Pancreas (tissue), 10 donors: ENCODE results near the gene CDK11A. TPM values are rescaled to one million over a fixed set of nuclear protein-coding genes. Genes with fewer than 3 reads are reported as not detected.
"Not testable (repeated sequence)": the region's sequence is repeated elsewhere in the genome, so short reads cannot be mapped to it uniquely, and the experiment has no call there.

Experiments used
- ATAC-seq, 4 donors: fragments of 200-7000 bp; cut with Tn5 transposase; one replicate each; pipeline versions ENCODE4 v1.8.0 to v1.9.1; 2020; ENCODE audit warnings: mild to moderate bottlenecking in 4 of 4, moderate library complexity in 4 of 4
- DNase-seq, 6 donors: peaks; one replicate each; pipeline ENCODE4 v3.0.0-alpha.2; 2020
- FAIRE-seq: peaks from 2 replicates; lab custom pipeline; 2012; peaks lifted over from hg19 to GRCh38; lab: Jason Lieb, UNC
- H3K27ac ChIP-seq, 4 donors: fragments of 200-600 bp; sonication (generic); 1 replicate in 3 of 4; 2 replicates in 1 of 4; pipeline versions ENCODE4 v1.5.0 to v1.8.0; 2020
- H3K27me3 ChIP-seq, 4 donors: fragments of 200-600 bp; one replicate each; pipeline ENCODE4 v1.8.0; 2021
- H3K36me3 ChIP-seq, 3 donors: fragments of 200-600 bp; sonication (generic) in 1 of 3; one replicate each; pipeline versions ENCODE4 v1.5.0 to v1.8.0; 2020 to 2021
- H3K4me1 ChIP-seq, 3 donors: fragments of 200-600 bp; one replicate each; pipeline ENCODE4 v1.8.0; 2021
- H3K4me3 ChIP-seq, 4 donors: fragments of 200-600 bp; sonication (generic) in 2 of 4; one replicate each; pipeline versions ENCODE4 v1.5.0 to v1.8.0; 2020 to 2021
- H3K9me3 ChIP-seq, 4 donors: fragments of 200-600 bp; one replicate each; pipeline ENCODE4 v1.8.0; 2021
- WGBS, 2 donors: extraction: QIAGEN DNeasy Blood & Tissue Kit; methylation state at CpG; one replicate each; pipeline ENCODE4 v1.1.7; 2013; 5-methylcytosine and 5-hydroxymethylcytosine counted together
- intact Hi-C, 3 donors: fragments of 100-400 bp; cut with DNase I; formaldehyde crosslinking; loops; one replicate each; pipeline versions ENCODE4 v1.11.1 to v1.14.2; 2022
- polyA plus RNA-seq, 2 donors: library from polyadenylated mRNA; stranded (reverse); fragments of 200-250 nt; gene quantifications; one replicate each; pipeline ENCODE4 v1.2.3, GENCODE V29; 2013
- total RNA-seq, 6 donors: library from RNA; stranded (reverse); fragmentation: NEBNext Ultra II Directional in 4 of 6; extraction: Animal tissue kit (Norgen Biotek cat#: 25700) in 4 of 6; gene quantifications; one replicate each; pipeline versions ENCODE4 v1.2.1 to v1.2.4, GENCODE V29; 2021 to 2023
- TF ChIP-seq, protein P1 (sequence below), 4 donors: fragments of 200-600 bp; sonication (generic) in 3 of 4; IDR thresholded peaks; one replicate each; pipeline versions ENCODE4 v1.5.0 to v1.8.0; 2021; ENCODE audit warnings: antibody characterized with exemption in 4 of 4
- donor health status: healthy with polysubstance abuse.
- donor health status: DM: no; HTN: no; CAD: no; lungs with moderate emphysema.
- donor health status: DM: no; HTN: no; CAD: no.
- donor health status: control.
- donor health status: control.
- donor health status: Bipolar disorder and iron deficiency.
- donor health status: DM: yes; HTN: yes; CAD: no.
- donor health status: DM: no; HTN: no; CAD: no.
- donor health status: DM: no; HTN: no; CAD: no.
- donor health status: DM: yes; HTN: yes; CAD: no.

CDK11A gene
- total and polyA plus RNA-seq, 8 donors, result 13.2 to 111 (median 17.8) TPM

DNA sequence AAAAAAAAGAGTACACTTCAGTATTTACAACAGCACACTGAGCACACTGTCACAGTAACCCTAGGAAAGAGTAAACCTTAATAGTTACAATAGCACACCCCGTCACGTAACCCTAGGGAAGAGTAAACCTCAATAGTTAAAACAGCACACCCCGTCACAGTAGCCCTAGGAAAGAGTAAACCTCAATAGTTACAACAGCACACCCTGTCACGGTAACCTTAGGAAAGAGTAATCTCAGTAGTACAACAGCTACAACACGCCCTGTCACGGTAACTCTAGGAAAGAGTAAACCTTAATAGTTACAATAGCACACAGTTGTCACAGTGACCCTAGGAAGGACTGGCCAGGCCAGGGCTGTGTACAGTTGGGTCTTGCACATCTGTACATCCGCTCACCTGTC lies 3.0 kb downstream of the CDK11A start:
- Histone ChIP-seq H3K4me1 (peaks cover 3 to 9% (median 3%) of the 10 kb centered on the region in 3 donors), H3K27me3 (no peaks in the 10 kb centered on the region), H3K4me3 (no peak overlapping the region), H3K36me3 (peaks cover 0 to 8% (median 0%) of the 10 kb centered on the region in 3 donors), H3K27ac (no peak overlapping the region), H3K9me3 (no peaks in the 10 kb centered on the region)
- no peak for ATAC-seq
- TF ChIP-seq, protein P1, sequence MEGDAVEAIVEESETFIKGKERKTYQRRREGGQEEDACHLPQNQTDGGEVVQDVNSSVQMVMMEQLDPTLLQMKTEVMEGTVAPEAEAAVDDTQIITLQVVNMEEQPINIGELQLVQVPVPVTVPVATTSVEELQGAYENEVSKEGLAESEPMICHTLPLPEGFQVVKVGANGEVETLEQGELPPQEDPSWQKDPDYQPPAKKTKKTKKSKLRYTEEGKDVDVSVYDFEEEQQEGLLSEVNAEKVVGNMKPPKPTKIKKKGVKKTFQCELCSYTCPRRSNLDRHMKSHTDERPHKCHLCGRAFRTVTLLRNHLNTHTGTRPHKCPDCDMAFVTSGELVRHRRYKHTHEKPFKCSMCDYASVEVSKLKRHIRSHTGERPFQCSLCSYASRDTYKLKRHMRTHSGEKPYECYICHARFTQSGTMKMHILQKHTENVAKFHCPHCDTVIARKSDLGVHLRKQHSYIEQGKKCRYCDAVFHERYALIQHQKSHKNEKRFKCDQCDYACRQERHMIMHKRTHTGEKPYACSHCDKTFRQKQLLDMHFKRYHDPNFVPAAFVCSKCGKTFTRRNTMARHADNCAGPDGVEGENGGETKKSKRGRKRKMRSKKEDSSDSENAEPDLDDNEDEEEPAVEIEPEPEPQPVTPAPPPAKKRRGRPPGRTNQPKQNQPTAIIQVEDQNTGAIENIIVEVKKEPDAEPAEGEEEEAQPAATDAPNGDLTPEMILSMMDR (IDR thresholded peaks at IDR 0.05), result no peak
- intact Hi-C loops, result no loop called here
- DNase-seq, result no peak
- no peak for FAIRE-seq
- WGBS, 2 donors, result 34 to 45% methylated on average over 6 to 7 of the region's 7 CpGs

DNA sequence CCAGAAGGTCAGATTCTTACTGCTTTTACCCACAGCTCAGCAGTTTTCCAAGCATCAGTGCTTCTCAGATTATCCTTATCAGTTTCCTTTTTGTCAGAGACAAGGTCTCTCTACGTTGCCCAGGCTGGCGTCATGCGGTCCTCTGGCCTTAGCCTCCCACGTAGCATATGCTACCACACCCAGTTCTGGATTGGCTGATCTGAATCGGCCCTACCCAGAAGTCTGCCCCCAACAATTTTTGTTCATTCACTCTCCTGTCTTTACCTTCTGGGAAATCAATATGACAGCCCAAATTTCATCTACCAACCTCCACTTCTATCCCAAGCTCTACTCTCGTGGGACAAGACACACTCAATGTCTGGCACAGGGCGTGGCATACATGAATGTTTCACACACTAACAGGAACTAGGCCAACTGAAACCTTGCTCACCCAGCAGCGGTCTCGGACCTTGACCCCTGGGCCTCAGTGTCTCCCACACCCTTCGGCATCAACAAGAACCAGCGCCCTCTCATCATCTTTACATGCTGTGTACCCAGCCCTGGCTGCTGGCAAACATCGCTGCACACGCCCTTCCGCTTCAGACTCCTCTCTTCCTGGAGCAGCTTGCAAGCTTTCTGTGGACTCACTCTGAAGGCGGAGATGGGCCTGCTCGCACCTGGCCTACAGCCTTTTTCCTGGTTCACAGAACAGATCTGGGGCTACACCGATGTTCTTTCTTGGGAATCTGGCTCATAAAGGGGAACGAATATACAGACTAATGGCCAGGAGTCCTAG lies 8.9 kb downstream of the CDK11A start:
- H3K4me1 ChIP-seq, H3K27me3 ChIP-seq, H3K9me3 ChIP-seq, FAIRE-seq, H3K27ac ChIP-seq, DNase-seq, H3K4me3 ChIP-seq, intact Hi-C loops, H3K36me3 ChIP-seq: not testable (repeated sequence)
- 85 to 89% methylated on average over 9 to 15 of the region's 18 CpGs for WGBS, 2 donors
- peak in 1 of 4 donors; percentile 24 for ATAC-seq

DNA sequence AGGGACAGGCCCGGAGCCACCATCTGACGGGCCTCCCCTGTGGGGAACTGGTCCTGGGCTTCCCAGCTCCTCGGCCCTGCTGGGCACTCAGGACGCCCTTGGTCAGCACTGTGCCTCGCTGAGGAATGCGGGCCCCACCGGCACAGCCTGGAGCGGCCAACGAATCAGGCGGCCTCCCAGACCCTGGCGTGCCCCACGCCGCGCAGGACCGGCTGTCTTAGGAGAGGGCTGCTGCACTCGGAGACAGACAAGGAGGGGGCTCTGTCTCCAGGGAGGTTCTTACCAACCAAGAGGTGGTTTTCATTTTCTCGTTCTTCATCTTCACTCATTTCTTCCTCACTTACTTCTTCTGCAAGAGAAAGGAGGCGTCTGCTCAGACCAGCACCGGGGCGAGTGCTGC lies 16.3 kb downstream of the CDK11A start:
- intact Hi-C loops, H3K9me3 ChIP-seq, H3K4me1 ChIP-seq, ATAC-seq, FAIRE-seq, H3K27me3 ChIP-seq, DNase-seq, H3K27ac ChIP-seq, H3K4me3 ChIP-seq: not testable (repeated sequence)
- peaks cover 0 to 11% (median 0%) of the 10 kb centered on the region in 3 donors for H3K36me3 ChIP-seq
- WGBS, 2 donors, result 88 to 90% methylated on average over 2 to 16 of the region's 20 CpGs

DNA sequence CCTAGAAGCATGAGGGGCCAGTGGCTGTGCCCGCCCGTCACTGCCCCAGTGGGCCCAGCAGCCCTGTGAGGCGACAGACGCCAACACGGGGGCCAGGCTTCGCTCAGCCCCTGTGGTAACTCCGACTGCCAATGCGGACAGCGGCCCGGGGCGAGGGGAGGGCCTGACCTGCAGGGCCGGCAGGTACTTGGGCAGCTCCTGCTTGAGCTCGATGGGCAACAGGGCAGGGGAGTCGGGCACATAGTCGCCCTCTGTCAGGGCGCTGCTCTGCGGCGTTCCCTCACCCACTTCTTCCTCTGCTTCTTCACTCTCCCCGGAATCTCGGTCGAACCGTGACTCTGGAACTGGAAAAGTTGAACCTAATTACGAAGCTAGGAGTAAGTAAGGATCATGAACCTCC lies 16.9 kb downstream of the CDK11A start:
- peaks cover 0 to 11% (median 0%) of the 10 kb centered on the region in 3 donors for H3K36me3 ChIP-seq
- H3K27ac ChIP-seq, DNase-seq, H3K9me3 ChIP-seq, FAIRE-seq, H3K27me3 ChIP-seq, intact Hi-C loops, ATAC-seq, H3K4me3 ChIP-seq, H3K4me1 ChIP-seq: not testable (repeated sequence)
- WGBS, 2 donors, result 92% methylated on average over 17 of the region's 23 CpGs; no CpG with 5 or more reads in 1 of the 2 donors

DNA sequence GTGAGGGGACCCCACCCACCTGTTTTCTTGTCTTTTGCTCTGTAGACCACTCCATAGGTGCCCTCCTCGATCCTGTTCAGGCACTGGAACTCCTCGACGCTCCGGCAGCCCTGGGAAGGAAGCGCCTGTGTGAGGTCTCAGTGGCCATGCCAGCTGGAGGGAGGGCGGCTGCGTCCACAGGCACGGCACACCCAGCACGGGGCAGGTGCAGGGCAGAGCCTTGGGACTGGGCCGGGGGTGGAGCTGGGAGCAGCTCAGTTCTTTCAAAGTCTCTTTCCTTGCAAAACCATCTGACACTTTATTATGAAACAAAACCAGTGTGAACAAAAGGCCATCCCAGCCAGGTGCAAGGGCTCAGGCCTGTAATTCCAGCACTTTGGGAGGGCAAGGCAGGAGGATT lies 18.5 kb downstream of the CDK11A start:
- ATAC-seq, H3K27ac ChIP-seq, H3K9me3 ChIP-seq, FAIRE-seq, H3K4me1 ChIP-seq, intact Hi-C loops, H3K27me3 ChIP-seq, H3K4me3 ChIP-seq, DNase-seq: not testable (repeated sequence)
- peaks cover 0 to 11% (median 0%) of the 10 kb centered on the region in 3 donors for H3K36me3 ChIP-seq
- WGBS, 2 donors, result 93 to 99% methylated on average over 3 to 6 of the region's 10 CpGs

DNA sequence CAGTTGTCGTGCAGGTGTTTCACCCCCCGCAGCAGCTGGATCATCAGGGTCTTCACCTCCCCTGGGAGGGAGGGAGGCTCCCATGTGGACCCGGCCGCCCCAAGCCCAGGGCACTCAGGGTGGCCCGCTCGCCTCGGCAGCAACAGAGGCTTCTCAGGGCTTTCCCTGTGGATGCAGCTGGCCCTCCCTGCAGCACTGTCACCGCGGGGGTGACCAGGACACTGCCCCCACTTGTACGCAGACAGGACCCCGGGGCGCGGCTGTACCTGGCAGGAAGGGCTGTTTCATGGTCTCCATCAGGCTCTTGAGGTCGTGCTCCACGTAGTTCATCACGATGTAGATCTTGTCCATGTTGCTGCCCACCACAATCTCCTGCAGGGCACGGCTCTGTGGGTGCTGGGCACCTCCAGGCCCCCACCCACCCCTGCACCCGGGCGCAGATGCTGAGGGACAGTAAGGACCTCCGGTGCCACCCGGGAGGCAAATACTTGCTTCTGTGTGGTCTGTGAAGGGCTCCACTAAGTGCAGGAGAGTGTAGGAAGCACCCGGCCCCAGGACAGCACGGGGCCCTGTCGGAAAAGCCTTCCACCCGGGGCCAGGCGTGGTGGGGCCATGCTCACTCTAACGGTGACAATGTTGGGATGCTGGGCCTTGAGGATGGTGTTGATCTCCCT lies 19.7 kb downstream of the CDK11A start:
- H3K4me3 ChIP-seq, ATAC-seq, H3K4me1 ChIP-seq, H3K9me3 ChIP-seq, intact Hi-C loops, FAIRE-seq, H3K27me3 ChIP-seq, DNase-seq, H3K27ac ChIP-seq: not testable (repeated sequence)
- 90 to 96% methylated on average over 14 to 27 of the region's 27 CpGs for WGBS, 2 donors
- H3K36me3 ChIP-seq, result peaks cover 0 to 11% (median 0%) of the 10 kb centered on the region in 3 donors

DNA sequence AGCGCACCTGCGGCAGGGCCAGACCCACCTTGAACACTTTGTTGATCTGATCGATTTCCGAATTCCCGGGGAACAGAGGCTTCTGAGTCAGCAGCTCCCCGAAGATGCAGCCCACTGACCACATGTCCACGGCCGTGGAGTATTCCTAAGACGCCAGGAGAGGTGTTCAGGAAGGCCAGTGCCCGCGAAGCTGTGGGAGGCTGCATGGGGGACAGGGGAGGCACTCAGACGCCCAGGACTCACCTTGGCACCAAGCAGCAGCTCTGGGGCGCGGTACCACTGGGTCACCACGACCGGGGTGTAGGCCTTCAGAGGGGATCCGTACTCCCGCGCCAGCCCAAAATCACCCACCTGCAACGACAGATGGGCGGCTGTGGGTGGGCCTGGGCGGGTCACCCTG lies 20.4 kb downstream of the CDK11A start:
- no peaks in the 10 kb centered on the region for H3K27me3 ChIP-seq
- H3K4me3 ChIP-seq, result no peak overlapping the region
- H3K27ac ChIP-seq, result no peak overlapping the region
- H3K36me3 ChIP-seq, result peaks cover 0 to 11% (median 0%) of the 10 kb centered on the region in 3 donors
- 93 to 95% methylated on average over 12 to 22 of the region's 22 CpGs for WGBS, 2 donors
- FAIRE-seq (no peak), ATAC-seq (no peak), DNase-seq (peak in 1 of 6 donors; percentile 69)
- no peaks in the 10 kb centered on the region for H3K4me1 ChIP-seq
- no peaks in the 10 kb centered on the region for H3K9me3 ChIP-seq
- intact Hi-C loops, result no loop called here
- TF ChIP-seq, protein P1 (IDR thresholded peaks at IDR 0.05), result no peak

DNA sequence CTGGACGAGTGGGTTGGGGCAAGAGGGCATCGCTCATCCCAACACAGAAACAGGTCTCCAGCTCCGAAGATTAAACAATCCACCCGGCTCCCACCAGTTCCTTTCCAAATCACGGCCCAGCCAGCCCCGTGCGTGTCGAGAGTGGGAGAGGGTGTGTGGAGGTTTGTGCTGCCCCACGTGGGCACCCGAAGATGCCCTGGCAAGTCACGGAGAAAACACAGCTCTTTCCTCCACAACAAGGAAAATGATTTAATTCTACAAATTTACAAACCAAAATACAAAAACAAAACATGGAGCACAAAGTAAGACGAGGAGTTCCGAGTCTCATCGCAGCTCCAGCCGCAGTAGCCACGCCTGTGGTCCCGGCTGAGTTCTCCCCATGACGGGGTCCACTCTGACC lies 21.7 kb downstream of the CDK11A start:
- intact Hi-C loops, H3K4me3 ChIP-seq, H3K27ac ChIP-seq, H3K4me1 ChIP-seq, H3K27me3 ChIP-seq, ATAC-seq, H3K9me3 ChIP-seq, FAIRE-seq: not testable (repeated sequence)
- DNase-seq, result peak in 1 of 6 donors; percentile 6
- 87 to 94% methylated on average over 3 to 6 of the region's 18 CpGs for WGBS, 2 donors
- H3K36me3 ChIP-seq, result peaks cover 0 to 11% (median 0%) of the 10 kb centered on the region in 3 donors

DNA sequence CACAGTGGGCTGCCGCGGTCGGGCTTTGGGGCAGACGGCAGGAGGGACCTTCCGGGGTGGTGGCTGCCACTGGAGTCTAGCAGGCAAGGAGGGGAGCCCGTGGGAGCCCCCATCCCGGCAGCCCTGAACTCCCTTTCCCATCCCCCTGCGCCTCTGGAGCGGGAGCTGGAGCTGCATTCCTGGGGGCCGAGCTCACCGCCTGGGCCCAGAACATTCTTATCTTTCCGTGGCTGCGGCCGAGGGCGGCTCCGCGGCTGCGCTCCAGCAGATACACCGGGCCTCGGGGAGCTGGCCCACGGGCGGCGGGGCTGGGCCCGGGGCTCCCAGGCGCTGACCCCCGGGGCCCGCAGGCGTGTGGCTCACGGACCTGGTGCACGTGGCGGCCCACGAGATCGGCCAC lies 23.6 kb downstream of the CDK11A start:
- peaks cover 0 to 11% (median 0%) of the 10 kb centered on the region in 3 donors for H3K36me3 ChIP-seq
- DNase-seq, H3K27me3 ChIP-seq, FAIRE-seq, H3K27ac ChIP-seq, H3K4me1 ChIP-seq, intact Hi-C loops, H3K4me3 ChIP-seq, H3K9me3 ChIP-seq: not testable (repeated sequence)
- no CpG with 5 or more reads among the region's 33 CpGs for WGBS, 2 donors
- ATAC-seq, result peak in 3 of 4 donors; percentile 43 to 78 (median 43)

DNA sequence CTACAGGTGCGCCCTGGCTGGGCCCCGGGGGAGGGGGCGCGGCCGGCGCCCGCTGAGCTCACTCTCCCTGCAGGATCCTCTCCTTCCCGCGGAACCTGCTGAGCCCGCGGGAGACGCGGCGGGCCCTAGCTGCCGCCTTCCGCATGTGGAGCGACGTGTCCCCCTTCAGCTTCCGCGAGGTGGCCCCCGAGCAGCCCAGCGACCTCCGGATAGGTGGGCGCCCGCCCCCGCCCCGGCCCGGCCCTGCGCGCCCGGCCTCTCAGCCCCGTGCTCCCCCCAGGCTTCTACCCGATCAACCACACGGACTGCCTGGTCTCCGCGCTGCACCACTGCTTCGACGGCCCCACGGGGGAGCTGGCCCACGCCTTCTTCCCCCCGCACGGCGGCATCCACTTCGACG lies 24.1 kb downstream of the CDK11A start:
- intact Hi-C loops, DNase-seq, FAIRE-seq, H3K4me1 ChIP-seq, H3K9me3 ChIP-seq, H3K4me3 ChIP-seq, H3K27me3 ChIP-seq, H3K27ac ChIP-seq: not testable (repeated sequence)
- peaks cover 0 to 11% (median 0%) of the 10 kb centered on the region in 3 donors for H3K36me3 ChIP-seq
- peak in 1 of 4 donors; percentile 15 for ATAC-seq
- WGBS, 2 donors, result no CpG with 5 or more reads among the region's 45 CpGs
